Subcutaneous adipose tissue (tissue), 4 donors: Measurements from ENCODE around the gene TMC3. TPM values are rescaled to one million over a fixed set of nuclear protein-coding genes. Genes with fewer than 3 reads are reported as not detected.

ENCODE experiments used
- CTCF ChIP-seq: fragments of 450-650 bp; IDR thresholded peaks from one replicate; pipeline ENCODE4 v1.5.1; 2016; ENCODE audit warnings: low read depth, mild to moderate bottlenecking, control low read depth, antibody characterized with exemption, moderate library complexity
- total RNA-seq, 4 donors: library from RNA; depleted of rRNA; stranded (reverse); fragments of >200 nt; gene quantifications; one replicate each; pipeline ENCODE4 v1.1.0, GENCODE V29; 2016

TMC3 gene
- total RNA-seq, 4 donors from 2014 or later, result not detected

GRCh38 chr15:81288616-81289015, 85.4 kb downstream of the TMC3 start:
- TF ChIP-seq CTCF, result no peak

GRCh38 chr15:81288040-81288439, 86.0 kb downstream of the TMC3 start:
- no peak for TF ChIP-seq CTCF

- TF ChIP-seq CTCF, result no peak
Measured at GRCh38 chr15:81286621-81287121, 87.3 kb downstream of the TMC3 start.

GRCh38 chr15:81285461-81285860, 88.6 kb downstream of the TMC3 start:
- no peak for TF ChIP-seq CTCF

- no peak for TF ChIP-seq CTCF
Measured at GRCh38 chr15:81284256-81285031, 89.6 kb downstream of the TMC3 start.

GRCh38 chr15:81282911-81283310, 91.1 kb downstream of the TMC3 start:
- no peak for TF ChIP-seq CTCF

GRCh38 chr15:81282606-81282895, 91.5 kb downstream of the TMC3 start:
- TF ChIP-seq CTCF, result no peak
